Measurements from ENCODE around the gene SPO11. TPM values are rescaled to one million over a fixed set of nuclear protein-coding genes. Genes with fewer than 3 reads are reported as not detected.
A peak's percentile ranks its signal among the peaks of the same experiment; 100 is the strongest.

The SPO11 gene
- polyA plus RNA-seq, 1 donor: not detected

DNA sequence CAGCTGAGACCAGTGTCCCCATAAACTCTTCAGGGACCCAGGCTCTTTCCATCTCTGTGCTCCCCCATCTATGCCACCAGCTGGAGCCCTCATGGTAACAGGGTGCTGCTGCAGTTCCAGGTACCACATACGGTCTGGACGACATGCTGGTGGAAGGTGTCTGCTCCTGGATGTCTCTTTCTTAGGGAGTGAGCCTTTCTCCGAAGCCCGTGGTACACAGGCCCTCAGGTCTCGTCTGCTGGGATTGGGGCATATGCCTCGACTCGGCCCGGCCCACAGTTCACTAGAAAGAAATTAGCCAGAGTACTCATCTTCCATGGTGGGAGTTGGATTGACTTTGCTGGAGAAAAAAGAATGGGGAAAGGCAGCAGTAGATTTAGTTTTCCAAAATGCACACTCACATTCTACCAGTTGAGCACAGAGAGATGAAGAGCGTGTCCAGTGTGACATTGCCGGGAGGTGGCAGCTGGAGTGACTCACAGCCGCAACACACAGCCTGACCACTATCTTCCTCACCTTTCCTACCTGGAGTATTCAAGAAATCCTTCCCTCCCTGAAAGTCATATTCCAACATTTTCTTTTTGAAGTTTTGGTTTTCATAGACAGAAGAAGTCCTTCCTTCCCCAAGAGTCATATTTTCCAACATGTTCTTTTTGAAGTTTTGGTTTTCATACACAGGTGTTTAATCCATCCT is 18.6 kb upstream of the SPO11 start:
- DNase-seq (ENCODE audit: low read depth): no peak

DNA sequence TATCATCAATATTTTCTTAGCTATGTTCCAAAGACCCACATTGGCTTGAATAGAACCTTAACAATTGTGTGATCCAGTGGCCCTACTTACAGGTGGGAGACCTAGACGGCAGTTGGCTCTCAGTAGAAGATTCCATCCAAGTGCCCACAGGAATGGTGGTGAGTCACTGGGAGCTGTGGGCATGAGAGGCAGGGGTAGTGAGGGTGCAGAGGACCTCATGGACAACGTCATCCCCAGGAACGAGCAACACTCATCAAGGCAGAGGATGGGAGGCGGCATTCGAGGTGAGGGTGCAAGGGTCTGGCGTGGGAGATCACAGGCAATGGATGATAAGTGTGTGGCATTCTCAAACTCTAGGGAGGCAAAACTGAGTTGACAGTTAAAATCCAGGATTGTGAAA is 17.5 kb upstream of the SPO11 start:
- DNase-seq (ENCODE audit: low read depth): no peak

DNA sequence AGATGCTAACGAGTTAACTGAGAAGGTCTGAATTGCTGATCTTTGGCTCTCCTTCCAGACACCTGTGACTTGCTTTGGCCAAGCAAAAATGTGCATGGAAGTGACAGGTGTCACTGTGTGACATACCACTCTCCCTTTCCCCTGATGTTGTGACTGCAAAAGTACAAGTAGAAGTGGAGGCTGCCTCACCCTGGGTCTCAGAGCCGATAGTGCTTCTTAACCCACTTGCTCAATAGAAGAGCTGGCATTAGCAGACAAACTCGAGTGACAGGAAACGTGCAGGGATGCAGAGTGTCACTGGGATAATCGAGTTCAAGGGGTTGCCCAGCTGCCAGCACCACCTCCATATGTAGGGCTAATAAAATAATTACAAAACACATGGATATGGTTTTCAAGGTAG is 16.4 kb upstream of the SPO11 start:
- DNase-seq (ENCODE audit: low read depth): no peak

DNA sequence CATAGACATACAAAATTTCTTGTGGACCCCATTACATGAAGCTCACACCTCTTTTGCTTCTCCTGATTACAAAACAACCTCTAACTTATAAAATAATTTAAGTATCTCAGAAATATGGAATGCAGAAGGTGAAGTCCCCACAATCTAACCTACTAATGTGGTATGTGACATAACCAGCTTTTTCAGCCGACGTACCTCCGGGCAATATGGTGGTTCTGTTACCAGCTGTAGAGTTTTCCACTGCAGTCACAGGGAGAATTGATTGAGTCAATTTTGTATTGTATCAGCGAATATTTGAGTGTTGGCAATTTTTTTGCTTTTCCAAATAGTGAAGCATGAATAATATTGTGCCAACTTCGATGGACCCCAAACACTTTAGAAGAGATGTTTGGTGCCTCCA is 15.7 kb upstream of the SPO11 start:
- no peak for DNase-seq (ENCODE audit: low read depth)

GRCh38 chr20:57315083-57315975 is 14.3 kb upstream of the SPO11 start:
- no peak for DNase-seq (ENCODE audit: low read depth)

DNA sequence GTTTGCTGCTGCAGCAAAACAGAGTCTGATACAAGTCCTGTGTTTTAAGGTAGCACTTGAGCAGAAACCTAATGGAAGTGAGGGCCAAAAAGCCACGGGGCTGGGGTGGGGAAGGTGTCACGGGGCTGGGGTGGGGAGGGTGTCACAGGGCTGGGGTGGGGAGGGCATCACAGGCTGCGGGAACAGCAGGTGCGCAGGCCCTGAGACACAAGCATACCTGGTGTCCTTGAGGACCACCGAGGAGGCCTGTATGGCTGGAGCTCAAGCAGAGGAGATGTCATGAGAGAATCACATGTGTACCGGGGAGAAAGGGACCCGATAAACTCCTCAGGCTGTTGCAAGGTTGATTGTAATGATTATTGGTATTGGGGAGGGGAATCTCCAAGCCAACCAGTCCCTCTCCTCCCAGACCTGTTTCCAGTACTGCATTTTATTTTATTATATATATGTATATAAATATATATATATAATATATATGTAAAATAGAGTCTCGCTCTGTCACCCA is 13.6 kb upstream of the SPO11 start:
- DNase-seq (ENCODE audit: low read depth): no peak

GRCh38 chr20:57316795-57317201 is 12.8 kb upstream of the SPO11 start:
- no peak for DNase-seq (ENCODE audit: low read depth)

DNA sequence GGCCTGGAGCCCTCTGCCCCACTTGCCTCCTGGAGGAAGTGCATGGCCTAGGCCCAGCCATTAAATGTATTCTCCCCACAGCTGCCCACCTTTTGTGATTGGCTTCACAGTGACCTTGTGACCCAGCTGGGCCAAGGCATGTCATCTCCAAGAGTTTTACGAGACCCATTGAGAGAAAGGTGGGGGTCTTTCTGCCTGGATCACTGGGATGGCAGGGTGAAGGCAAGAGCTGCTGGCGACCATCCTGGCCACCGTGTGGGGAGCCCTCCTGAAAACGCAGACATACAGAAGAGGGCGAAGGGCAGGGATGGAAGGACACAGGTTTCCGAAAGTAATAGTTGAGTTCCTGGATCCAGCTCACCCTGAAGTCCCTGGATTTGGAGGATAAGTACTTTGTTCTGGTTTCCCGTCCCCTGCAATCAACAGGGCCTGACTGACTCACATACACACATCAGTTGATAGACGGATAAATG is 12.3 kb upstream of the SPO11 start:
- DNase-seq (ENCODE audit: low read depth): no peak

DNA sequence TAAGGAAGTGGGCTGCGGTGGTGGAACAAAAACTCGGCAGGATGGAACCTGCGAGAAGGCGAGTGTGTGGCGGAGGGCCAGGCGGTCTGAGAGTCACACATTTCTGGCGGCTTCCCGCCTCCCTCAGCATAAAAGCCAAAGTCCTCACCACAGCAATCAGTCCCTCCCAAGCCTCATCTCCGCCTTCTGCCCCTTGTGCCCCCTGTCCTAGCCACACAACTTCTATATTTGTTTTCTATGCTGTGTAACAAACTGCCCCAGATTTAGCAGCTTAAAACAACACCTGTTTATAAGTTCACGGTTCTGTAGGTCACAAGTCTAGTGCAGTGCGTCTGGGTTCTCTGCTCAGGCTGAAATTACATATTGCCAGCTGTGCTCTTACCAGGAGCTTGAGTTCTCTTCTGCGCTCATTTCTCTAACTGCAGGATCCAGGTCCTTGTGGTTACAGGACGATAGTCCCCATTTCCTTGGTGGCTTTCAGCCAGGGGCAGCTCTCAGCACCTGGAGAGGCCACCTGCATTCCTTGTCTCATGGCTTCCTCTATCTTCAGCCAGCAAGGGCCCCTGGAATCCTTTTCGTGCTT is 11.7 kb upstream of the SPO11 start:
- DNase-seq (ENCODE audit: low read depth): no peak

DNA sequence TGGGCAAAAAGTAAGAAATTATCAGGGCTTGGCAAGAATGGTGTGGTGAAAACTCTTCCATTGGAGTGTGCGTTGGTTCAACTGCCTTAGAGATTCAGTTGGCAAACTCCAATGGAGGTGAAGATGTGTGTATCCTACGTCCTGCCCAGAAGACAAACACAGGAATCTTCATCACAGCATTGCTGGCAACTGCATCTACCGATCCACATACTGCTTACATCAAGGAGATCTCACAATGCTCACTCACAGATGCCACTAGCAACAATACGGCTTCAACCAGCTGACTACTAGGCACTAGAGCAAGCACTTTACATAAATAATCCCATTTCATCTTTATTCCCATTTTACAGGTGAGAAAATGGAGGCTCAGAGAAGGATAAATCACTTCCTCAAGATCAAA is 10.0 kb upstream of the SPO11 start:
- DNase-seq (ENCODE audit: low read depth): no peak

DNA sequence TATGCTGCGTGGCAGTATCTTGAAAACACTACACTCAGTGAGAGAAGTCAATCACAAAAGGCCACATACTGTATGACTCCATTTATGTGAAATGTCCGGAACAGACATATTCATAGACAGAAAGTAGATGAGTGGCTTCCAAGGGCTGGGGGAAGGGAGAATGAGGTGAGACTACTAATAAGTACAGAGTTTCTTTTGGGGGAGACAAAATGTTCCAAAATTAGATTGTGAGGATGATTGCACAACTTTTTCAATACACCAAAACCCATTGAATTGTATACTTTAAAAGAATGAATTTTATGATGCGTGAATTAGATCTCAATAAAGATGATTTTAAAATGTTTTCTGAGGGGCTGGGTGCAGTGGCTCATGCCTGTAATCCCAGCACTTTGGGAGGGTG is 9.2 kb upstream of the SPO11 start:
- DNase-seq (ENCODE audit: low read depth): no peak

DNA sequence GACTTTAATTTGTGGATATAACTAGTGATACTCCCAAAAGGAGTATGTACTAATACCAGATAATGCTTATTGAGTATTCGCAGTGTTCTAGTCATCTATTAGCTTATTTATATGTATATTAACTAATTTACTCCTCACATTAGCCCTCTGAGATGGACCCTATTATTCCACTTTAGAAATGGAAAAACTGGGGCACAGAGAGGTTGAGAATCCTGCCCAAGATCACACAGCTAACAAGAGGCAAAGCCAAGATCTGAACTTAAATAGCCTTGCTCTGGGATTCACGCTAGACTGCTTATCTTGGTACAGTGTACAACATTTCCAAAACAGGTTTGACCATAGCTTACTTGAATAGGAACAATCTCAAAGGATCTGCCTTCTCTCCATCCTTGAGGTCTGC is 8.5 kb upstream of the SPO11 start:
- DNase-seq (ENCODE audit: low read depth): no peak

DNA sequence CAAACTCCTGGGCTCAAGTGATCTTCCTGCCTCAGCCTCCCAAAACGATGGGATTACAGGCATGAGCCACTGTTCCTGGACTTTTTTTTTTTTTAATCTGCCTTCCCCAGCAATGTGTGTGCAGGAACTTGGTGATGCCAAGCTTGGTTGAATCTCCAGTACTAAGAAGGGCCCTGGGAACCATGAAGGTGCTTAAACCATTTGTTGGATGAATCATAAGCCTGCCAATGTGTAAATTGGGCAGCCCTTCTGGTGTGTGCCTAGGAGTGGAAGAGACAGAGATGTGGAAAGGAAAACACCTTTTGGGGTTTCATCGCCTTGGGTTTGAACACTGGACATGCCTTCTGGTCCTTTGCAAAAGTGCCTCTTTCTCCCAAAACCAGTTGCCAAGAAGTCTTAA is 7.1 kb upstream of the SPO11 start:
- no peak for DNase-seq (ENCODE audit: low read depth)

DNA sequence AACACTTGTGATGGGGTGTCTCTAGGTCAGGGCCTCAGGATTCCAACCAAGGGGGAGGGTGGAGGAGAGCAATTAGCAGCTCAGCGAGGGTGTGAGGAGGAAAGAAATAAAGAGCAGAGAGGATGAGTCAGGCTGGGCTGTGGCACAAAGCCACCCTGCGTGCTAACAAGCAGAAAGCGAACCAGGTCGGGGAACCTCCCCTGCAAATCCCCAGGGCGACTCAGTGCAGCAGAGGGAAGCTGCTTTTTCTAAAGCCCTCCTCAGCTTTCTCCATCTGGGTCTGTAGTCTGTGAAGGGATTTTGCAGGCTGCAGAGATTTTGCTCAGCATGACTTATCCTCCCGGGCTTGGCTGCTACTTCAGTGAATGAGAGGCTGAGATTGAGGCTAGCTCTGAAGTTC is 6.6 kb upstream of the SPO11 start:
- no peak for DNase-seq (ENCODE audit: low read depth)

- DNase-seq (ENCODE audit: low read depth): no peak
Measured at GRCh38 chr20:57325632-57326356, 3.8 kb upstream of the SPO11 start.

DNA sequence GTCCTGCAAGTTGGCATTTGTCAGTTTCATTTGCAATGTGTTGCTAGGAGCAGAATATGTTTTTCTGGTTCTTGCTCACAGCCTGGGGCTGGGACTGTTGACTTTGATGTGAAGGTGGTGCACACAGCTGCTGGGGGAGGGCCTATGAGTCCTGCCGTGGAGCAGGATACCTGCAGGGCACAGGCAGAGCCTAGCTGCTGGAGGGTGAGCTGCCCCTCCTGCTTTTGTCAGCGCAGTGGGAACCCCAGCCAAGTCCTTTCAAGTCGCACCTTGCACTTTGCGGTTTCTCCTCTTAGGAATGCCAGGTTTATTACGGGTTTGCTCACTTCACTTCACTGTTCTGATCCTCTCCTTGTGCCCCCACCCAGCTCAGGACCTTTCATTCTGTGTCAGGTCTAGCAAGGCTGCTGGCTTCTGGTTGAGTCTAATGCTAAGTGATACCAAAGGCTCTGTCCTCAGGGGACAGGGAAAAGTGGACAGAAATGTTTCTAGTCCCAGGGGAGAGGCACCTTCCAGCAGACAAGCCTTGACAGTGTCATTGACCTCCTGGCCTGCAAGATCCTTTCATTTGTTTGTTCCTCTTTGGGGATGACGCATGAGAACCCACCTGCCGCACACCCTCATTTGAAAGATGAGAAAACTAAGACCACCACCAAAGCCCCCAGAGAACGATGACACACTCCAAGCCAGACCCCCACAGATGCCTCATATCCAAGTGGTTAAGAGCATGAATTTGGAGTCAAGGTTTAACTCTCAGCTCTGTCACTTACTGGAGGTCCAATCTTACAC is 2.7 kb upstream of the SPO11 start:
- DNase-seq (ENCODE audit: low read depth): no peak

- DNase-seq (ENCODE audit: low read depth): no peak
Measured at GRCh38 chr20:57327820-57328219, 1.8 kb upstream of the SPO11 start.

- no peak for DNase-seq (ENCODE audit: low read depth)
Measured at GRCh38 chr20:57330998-57331397, 1.4 kb downstream of the SPO11 start.

DNA sequence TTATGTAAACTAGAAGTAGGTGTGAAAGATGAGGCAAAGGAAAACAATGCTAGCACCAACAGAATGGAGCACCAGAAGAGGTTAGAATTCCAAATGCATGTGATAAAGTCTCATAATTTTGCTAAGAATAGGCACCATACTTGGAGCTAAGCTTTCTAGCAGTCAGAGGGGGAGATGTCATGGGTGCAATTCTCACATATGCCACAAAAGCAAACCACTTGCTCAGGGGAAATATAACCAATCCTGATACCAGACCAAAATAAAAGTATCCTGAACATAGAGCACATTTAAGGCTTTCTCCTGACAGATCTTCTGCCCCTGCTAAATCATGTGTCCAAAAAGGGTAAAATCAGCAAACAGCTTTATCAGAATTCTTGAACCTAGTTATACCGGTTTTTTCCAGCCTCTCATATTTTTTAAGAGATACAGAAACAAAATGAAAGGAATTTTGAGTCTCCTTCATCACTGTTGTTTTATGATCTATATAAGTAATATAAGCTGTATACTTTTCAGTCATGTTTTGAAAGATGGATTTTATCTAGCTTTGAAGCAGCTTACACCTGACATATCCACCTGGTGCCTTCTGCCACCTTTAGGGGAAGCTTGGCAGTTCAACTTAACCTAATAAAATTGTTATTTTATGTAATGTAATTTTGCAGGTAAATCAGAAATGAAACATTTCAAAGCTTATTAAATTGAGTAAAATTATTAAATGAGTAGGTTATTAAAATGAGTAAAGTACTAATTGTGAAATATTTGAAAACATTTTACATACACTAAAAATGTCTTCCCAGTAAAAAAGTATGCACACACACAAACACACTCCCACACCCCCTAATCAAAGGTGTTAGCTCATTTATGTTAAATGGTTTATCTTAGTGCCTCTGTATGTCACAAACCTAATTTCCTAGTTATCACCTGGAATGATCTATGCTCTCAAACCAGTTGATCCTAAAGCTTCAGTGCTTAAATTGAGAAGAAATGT is 2.8 kb downstream of the SPO11 start:
- no peak for DNase-seq (ENCODE audit: low read depth)

DNA sequence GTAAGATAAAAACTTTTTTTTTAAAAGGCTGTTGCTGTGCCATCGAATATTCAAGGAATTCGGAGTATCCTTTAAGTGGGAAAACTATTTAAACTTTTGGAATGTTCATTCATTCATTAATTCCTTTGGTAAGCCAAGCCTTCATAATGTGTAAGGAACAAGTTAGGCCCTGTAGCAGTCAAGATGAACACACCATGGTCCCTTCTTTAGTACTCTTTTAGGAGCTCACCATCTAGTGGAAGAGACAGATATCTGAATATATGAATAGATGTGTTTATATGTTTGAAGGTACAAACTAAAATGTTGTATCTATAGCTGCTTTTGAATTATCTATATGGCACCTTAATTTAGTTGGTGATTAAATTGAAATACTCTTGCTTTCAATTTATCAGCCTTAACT is 5.8 kb downstream of the SPO11 start:
- DNase-seq (ENCODE audit: low read depth): peak; percentile 17

Data from forelimb muscle (tissue), 1 donor.